Hepatocyte (in vitro differentiated cells): Measurements from ENCODE around the gene MRPL19.

Experiments used
- EZH2 ChIP-seq: fragments of 200-600 bp; sonication (generic); IDR thresholded peaks from 2 replicates; pipeline ENCODE4 v1.6.1; 2016; ENCODE audit warnings: antibody characterized with exemption, mild to moderate bottlenecking, borderline replicate concordance
- EZH2phosphoT487 ChIP-seq: fragments of 200-600 bp; sonication (generic); IDR thresholded peaks from one replicate; pipeline ENCODE4 v1.6.1; 2018; ENCODE audit warnings: antibody characterized with exemption, mild to moderate bottlenecking, low read depth, moderate library complexity; ENCODE audit not compliant: unreplicated experiment, severe bottlenecking
- TF ChIP-seq, protein P1 (sequence below): fragments of 200-600 bp; sonication (generic); IDR thresholded peaks from 2 replicates; pipeline ENCODE4 v1.5.1; 2016; ENCODE audit warnings: antibody characterized with exemption, mild to moderate bottlenecking; ENCODE audit not compliant: poor library complexity

DNA sequence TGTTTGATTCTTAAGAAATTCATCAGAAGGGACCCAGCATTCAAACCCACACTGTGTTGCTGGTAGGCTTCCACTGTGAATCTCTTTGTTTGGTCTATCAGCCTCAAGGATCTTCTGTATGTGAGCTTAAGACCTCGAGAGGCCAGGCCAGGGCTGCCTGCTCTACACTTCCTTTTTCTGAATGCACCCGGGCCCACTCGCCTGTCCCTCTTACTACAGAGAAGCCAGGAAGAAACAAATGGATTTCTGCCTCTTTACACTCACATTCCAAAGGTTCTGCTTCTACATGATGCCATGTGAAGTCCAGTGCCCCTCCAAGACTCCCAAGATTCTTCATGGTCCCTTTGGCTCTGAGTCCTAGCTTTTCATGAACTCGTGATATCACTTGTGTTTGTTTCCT lies 25.4 kb upstream of the MRPL19 start:
- TF ChIP-seq, protein P1, sequence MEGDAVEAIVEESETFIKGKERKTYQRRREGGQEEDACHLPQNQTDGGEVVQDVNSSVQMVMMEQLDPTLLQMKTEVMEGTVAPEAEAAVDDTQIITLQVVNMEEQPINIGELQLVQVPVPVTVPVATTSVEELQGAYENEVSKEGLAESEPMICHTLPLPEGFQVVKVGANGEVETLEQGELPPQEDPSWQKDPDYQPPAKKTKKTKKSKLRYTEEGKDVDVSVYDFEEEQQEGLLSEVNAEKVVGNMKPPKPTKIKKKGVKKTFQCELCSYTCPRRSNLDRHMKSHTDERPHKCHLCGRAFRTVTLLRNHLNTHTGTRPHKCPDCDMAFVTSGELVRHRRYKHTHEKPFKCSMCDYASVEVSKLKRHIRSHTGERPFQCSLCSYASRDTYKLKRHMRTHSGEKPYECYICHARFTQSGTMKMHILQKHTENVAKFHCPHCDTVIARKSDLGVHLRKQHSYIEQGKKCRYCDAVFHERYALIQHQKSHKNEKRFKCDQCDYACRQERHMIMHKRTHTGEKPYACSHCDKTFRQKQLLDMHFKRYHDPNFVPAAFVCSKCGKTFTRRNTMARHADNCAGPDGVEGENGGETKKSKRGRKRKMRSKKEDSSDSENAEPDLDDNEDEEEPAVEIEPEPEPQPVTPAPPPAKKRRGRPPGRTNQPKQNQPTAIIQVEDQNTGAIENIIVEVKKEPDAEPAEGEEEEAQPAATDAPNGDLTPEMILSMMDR, result no peak
- no peak for TF ChIP-seq EZH2
- TF ChIP-seq EZH2phosphoT487, result no peak
